Kidney epithelial cell (primary cell): ENCODE measurements around the gene ALDH1A1. TPM values are rescaled to one million over a fixed set of nuclear protein-coding genes. Genes with fewer than 3 reads are reported as not detected.
A peak's percentile ranks its signal among the peaks of the same experiment; 100 is the strongest.

Experiments
- DNase-seq: peaks from one replicate; pipeline ENCODE4 v3.0.0-alpha.2; 2010; ENCODE audit warnings: low read depth
- H3K27me3 ChIP-seq: 2 replicates; pipeline ENCODE4 v1.6.0; 2011; ENCODE audit warnings: low read length; ENCODE audit not compliant: control insufficient read depth, insufficient read depth
- H3K36me3 ChIP-seq: 2 replicates; pipeline ENCODE4 v1.5.1; 2011; ENCODE audit warnings: low read length; ENCODE audit not compliant: control insufficient read depth, insufficient read depth
- H3K4me3 ChIP-seq: 2 replicates; pipeline ENCODE4 v1.5.1; 2011; ENCODE audit warnings: low read depth, mild to moderate bottlenecking, control low read depth, low read length
- total RNA-seq: library from RNA; depleted of rRNA; stranded (reverse); fragments of >200 nt; gene quantifications from 2 replicates; pipeline ENCODE4 v1.2.3, GENCODE V29; 2015
- TF ChIP-seq, protein P1 (sequence below): IDR thresholded peaks from 2 replicates; pipeline ENCODE4 v1.5.1; 2011; ENCODE audit warnings: mild to moderate bottlenecking, moderate library complexity, low read length, control low read depth, inconsistent platforms; ENCODE audit not compliant: insufficient read depth, poor library complexity, severe bottlenecking

ALDH1A1 gene
- total RNA-seq, 1 donor from 2014 or later, result 3.6 TPM

DNA sequence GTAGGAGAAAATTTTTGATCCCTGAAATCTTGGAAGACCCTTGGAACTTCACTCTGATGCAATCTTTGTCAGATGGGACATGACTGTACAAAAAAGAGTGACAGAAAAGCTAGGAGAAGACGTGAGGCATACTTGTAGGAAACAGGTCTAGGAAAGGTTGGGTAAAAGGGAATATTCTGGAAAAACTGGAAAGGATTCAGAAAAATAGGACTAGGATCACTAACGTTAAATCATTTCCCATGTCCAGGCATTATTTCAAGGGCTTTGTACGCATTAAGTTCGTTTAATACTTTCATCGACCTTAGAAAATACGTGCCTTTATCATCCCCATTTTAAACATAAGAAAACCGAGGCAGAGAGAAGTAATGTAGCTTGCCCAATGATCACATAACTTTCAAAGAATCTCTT is 2.9 kb downstream of the ALDH1A1 start:
- no peak for DNase-seq
- Histone ChIP-seq H3K27me3 (no peaks in the 10 kb centered on the region), H3K36me3 (no peaks in the 10 kb centered on the region), H3K4me3 (no peak overlapping the region)
- TF ChIP-seq, protein P1, sequence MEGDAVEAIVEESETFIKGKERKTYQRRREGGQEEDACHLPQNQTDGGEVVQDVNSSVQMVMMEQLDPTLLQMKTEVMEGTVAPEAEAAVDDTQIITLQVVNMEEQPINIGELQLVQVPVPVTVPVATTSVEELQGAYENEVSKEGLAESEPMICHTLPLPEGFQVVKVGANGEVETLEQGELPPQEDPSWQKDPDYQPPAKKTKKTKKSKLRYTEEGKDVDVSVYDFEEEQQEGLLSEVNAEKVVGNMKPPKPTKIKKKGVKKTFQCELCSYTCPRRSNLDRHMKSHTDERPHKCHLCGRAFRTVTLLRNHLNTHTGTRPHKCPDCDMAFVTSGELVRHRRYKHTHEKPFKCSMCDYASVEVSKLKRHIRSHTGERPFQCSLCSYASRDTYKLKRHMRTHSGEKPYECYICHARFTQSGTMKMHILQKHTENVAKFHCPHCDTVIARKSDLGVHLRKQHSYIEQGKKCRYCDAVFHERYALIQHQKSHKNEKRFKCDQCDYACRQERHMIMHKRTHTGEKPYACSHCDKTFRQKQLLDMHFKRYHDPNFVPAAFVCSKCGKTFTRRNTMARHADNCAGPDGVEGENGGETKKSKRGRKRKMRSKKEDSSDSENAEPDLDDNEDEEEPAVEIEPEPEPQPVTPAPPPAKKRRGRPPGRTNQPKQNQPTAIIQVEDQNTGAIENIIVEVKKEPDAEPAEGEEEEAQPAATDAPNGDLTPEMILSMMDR, result no peak

GRCh38 chr9:72949244-72949582 is 3.6 kb downstream of the ALDH1A1 start:
- Histone ChIP-seq H3K27me3 (no peaks in the 10 kb centered on the region), H3K36me3 (no peaks in the 10 kb centered on the region), H3K4me3 (no peak overlapping the region)
- DNase-seq, result no peak
- TF ChIP-seq, protein P1, result no peak

GRCh38 chr9:72948575-72949243 is 4.1 kb downstream of the ALDH1A1 start:
- no peak for DNase-seq
- TF ChIP-seq, protein P1, result no peak
- H3K27me3 ChIP-seq, result no peaks in the 10 kb centered on the region
- no peaks in the 10 kb centered on the region for H3K36me3 ChIP-seq
- no peak overlapping the region for H3K4me3 ChIP-seq

GRCh38 chr9:72947984-72948465 is 4.8 kb downstream of the ALDH1A1 start:
- H3K4me3 ChIP-seq, result no peak overlapping the region
- TF ChIP-seq, protein P1, result no peak
- no peaks in the 10 kb centered on the region for H3K27me3 ChIP-seq
- peak; percentile 44 for DNase-seq
- H3K36me3 ChIP-seq, result no peaks in the 10 kb centered on the region

- H3K36me3 ChIP-seq, result no peaks in the 10 kb centered on the region
- DNase-seq, result no peak
- TF ChIP-seq, protein P1, result no peak
- H3K27me3 ChIP-seq, result no peaks in the 10 kb centered on the region
- H3K4me3 ChIP-seq, result no peak overlapping the region
These were observed 6.0 kb downstream of the ALDH1A1 start for GRCh38 chr9:72946821-72947220.

- TF ChIP-seq, protein P1, result no peak
- DNase-seq, result no peak
These were observed 6.5 kb downstream of the ALDH1A1 start for GRCh38 chr9:72946318-72946717.

More at GRCh38 chr9:72946318-72946717, 6.5 kb downstream of the ALDH1A1 start:
- Histone ChIP-seq H3K4me3 (no peak overlapping the region), H3K27me3 (no peaks in the 10 kb centered on the region), H3K36me3 (no peaks in the 10 kb centered on the region)
